CD4-positive, alpha-beta memory T cell (primary cell): ENCODE results near the gene TH. TPM values are rescaled to one million over a fixed set of nuclear protein-coding genes. Genes with fewer than 3 reads are reported as not detected.

ENCODE experiments used
- microRNA-seq: library from miRNA; unstranded; fragments of <30 nt; microRNA quantifications from one replicate; pipeline ENCODE4 v1.2.0, GENCODE V29; 2021; ENCODE audit warnings: borderline replicate concordance, borderline number of aligned reads, borderline microRNAs expressed, mixed read lengths
- polyA plus RNA-seq, 2 donors: library from polyadenylated mRNA; unstranded; fragments of 300-500 nt; fragmentation: Illumina TruSeq; gene quantifications; one replicate each; pipeline ENCODE4 v1.2.3, GENCODE V29; 2021
- total RNA-seq, 2 experiments: library from RNA; stranded (reverse); gene quantifications; one replicate each; pipeline ENCODE4 v1.2.3, GENCODE V29; 2021

TH gene
- total and polyA plus RNA-seq, 4 experiments from 2014 or later = not detected

Small RNA genes lying within 50 kb of the gene (microRNA-seq; reads per million reads assigned to microRNA genes)
- gene MIR4686 = not detected
- not detected for gene MIR483

Other genes starting within 250 kb of the TH start
- 10 to 100 TPM; 43.9 to 51.0 TPM for gene MRPL23, start 224.5 kb downstream of the TH start, total RNA-seq
- 10 to 100 TPM; 15.2 to 45.8 TPM for gene MRPL23, start 224.5 kb downstream of the TH start, polyA plus RNA-seq
- not detected for gene H19, start 174.0 kb downstream of the TH start, total RNA-seq
- gene H19, start 174.0 kb downstream of the TH start, polyA plus RNA-seq = not detected
- gene IGF2, start 32.4 kb downstream of the TH start, total RNA-seq = not detected
- not detected for gene IGF2, start 32.4 kb downstream of the TH start, polyA plus RNA-seq
- gene INS, start 10.6 kb downstream of the TH start, total RNA-seq = not detected
- gene INS, start 10.6 kb downstream of the TH start, polyA plus RNA-seq = not detected
- gene ASCL2, start 98.8 kb upstream of the TH start, total RNA-seq = under 1 TPM in 1 of 2 experiments, not detected in 1; 0.29 TPM
- under 1 TPM in 1 of 2 donors, not detected in 1; 0.57 TPM for gene ASCL2, start 98.8 kb upstream of the TH start, polyA plus RNA-seq
- 10 to 100 TPM; 64.5 to 65.6 TPM for gene C11orf21, start 130.1 kb upstream of the TH start, total RNA-seq
- gene C11orf21, start 130.1 kb upstream of the TH start, polyA plus RNA-seq = 10 to 100 TPM in 1 of 2 donors, 1 to 10 TPM in 1; 9.4 to 10.8 TPM
- 10 to 100 TPM; 41.5 to 50.2 TPM for gene TSPAN32, start 130.2 kb upstream of the TH start, total RNA-seq
- gene TSPAN32, start 130.2 kb upstream of the TH start, polyA plus RNA-seq = 10 to 100 TPM; 14.6 to 52.7 TPM
- gene CD81, start 205.5 kb upstream of the TH start, total RNA-seq = 100 to 1,000 TPM; 113 to 118 TPM
- 10 to 100 TPM; 15.2 to 54.1 TPM for gene CD81, start 205.5 kb upstream of the TH start, polyA plus RNA-seq
- gene TSSC4, start 228.9 kb upstream of the TH start, total RNA-seq = 10 to 100 TPM; 58.6 to 65.8 TPM
- gene TSSC4, start 228.9 kb upstream of the TH start, polyA plus RNA-seq = 10 to 100 TPM; 54.6 to 79.8 TPM